Frontal cortex (tissue), 4 donors: ENCODE measurements around the gene MAN2A1. TPM values are rescaled to one million over a fixed set of nuclear protein-coding genes. Genes with fewer than 3 reads are reported as not detected.

Experiments used
- DNase-seq, 2 donors: peaks; one replicate each; pipeline ENCODE4 v3.0.0; 2012; ENCODE audit warnings: low spot score in 2 of 2
- FAIRE-seq: peaks from 2 replicates; lab custom pipeline; 2012; peaks lifted over from hg19 to GRCh38; lab: Jason Lieb, UNC
- total RNA-seq: library from RNA; depleted of rRNA; stranded (reverse); fragments of >200 nt; gene quantifications from one replicate; pipeline ENCODE4 v1.2.3, GENCODE V29; 2014
- donor health status: control.
- donor health status: control.
- donor health status: control.

MAN2A1 gene
- total RNA-seq, result 74.6 TPM

- no peak for FAIRE-seq
- peak; percentile 66 to 76 for DNase-seq
Measured at GRCh38 chr5:109689740-109690241, at the start of gene MAN2A1. Gene MAN2A1, plus strand, starts transcription at chr5:109689927. Its CDS starts 491 bp downstream, at chr5:109690418.

- DNase-seq (no peak), FAIRE-seq (no peak)
Measured at GRCh38 chr5:109640976-109641375, 48.8 kb upstream of the MAN2A1 start.

GRCh38 chr5:109643791-109644350 is 45.9 kb upstream of the MAN2A1 start:
- DNase-seq, result no peak
- no peak for FAIRE-seq

GRCh38 chr5:109644829-109645228 is 44.9 kb upstream of the MAN2A1 start:
- no peak for FAIRE-seq
- no peak for DNase-seq

- FAIRE-seq, result peak; percentile 19
- DNase-seq, result no peak
Measured at GRCh38 chr5:109645707-109646192, 44.0 kb upstream of the MAN2A1 start.

GRCh38 chr5:109649318-109649717 is 40.4 kb upstream of the MAN2A1 start:
- no peak for DNase-seq
- no peak for FAIRE-seq

- no peak for FAIRE-seq
- DNase-seq, result no peak
Measured at GRCh38 chr5:109650493-109650892, 39.2 kb upstream of the MAN2A1 start.

- no peak for DNase-seq
- no peak for FAIRE-seq
Measured at GRCh38 chr5:109652096-109652495, 37.6 kb upstream of the MAN2A1 start.

- FAIRE-seq, result no peak
- no peak for DNase-seq
Measured at GRCh38 chr5:109653042-109653441, 36.7 kb upstream of the MAN2A1 start.

- FAIRE-seq (no peak), DNase-seq (no peak)
Measured at GRCh38 chr5:109653561-109654239, 36.0 kb upstream of the MAN2A1 start.

GRCh38 chr5:109654455-109654854 is 35.3 kb upstream of the MAN2A1 start:
- DNase-seq (no peak), FAIRE-seq (no peak)

- DNase-seq (no peak), FAIRE-seq (no peak)
Measured at GRCh38 chr5:109655841-109656240, 33.9 kb upstream of the MAN2A1 start.

GRCh38 chr5:109656829-109657228 is 32.9 kb upstream of the MAN2A1 start:
- DNase-seq (no peak), FAIRE-seq (no peak)

- DNase-seq, result no peak
- no peak for FAIRE-seq
Measured at GRCh38 chr5:109659901-109660300, 29.8 kb upstream of the MAN2A1 start.

- no peak for FAIRE-seq
- DNase-seq, result no peak
Measured at GRCh38 chr5:109660301-109660700, 29.4 kb upstream of the MAN2A1 start.

- FAIRE-seq (no peak), DNase-seq (no peak)
Measured at GRCh38 chr5:109668237-109668636, 21.5 kb upstream of the MAN2A1 start.

GRCh38 chr5:109668668-109669422 is 20.9 kb upstream of the MAN2A1 start:
- FAIRE-seq (no peak), DNase-seq (no peak)

GRCh38 chr5:109669991-109670706 is 19.6 kb upstream of the MAN2A1 start:
- FAIRE-seq (no peak), DNase-seq (no peak)

GRCh38 chr5:109671136-109671535 is 18.6 kb upstream of the MAN2A1 start:
- FAIRE-seq (no peak), DNase-seq (no peak)

GRCh38 chr5:109674596-109674995 is 15.1 kb upstream of the MAN2A1 start:
- FAIRE-seq, result no peak
- DNase-seq, result no peak
